ENCODE measurements around the gene RPTOR. TPM values are rescaled to one million over a fixed set of nuclear protein-coding genes. Genes with fewer than 3 reads are reported as not detected.

RPTOR gene
- total and polyA plus RNA-seq, 2 donors (not counting 3 experiments of a cell fraction or from before 2014, with no cell fraction given), result 10.7 to 41.8 TPM

DNA sequence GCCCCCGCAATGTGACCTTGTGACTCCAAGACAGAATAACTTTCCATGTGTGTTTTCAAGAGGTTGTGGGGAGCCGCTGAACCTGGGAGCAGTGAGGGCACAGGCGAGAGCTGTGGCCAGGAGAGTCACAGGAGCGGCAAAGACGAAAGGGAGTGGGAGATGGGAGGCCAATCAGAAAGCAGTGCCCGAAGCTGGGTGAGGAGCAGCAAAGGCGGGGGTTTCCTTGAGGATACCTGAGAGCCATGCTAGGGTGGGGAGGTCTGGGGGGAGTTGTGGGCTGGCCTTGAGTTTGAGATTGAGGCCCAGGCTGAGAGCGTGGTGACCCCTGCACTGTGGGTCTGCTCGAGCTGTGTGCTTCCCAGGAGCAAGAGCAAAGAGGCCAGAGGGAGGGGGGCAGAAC lies 45.1 kb upstream of the RPTOR start:
- Histone ChIP-seq H3K36me3 (ENCODE audit: control insufficient read depth in 2 of 2, extremely low read depth in 1 of 2, insufficient read depth in 2 of 2, low read length in 2 of 2) (no peaks in the 10 kb centered on the region), H3K9ac (replicated peaks; ENCODE audit: extremely low read depth, insufficient read depth, low read length) (no peak overlapping the region), H3K79me2 (ENCODE audit: control insufficient read depth, insufficient read depth, low read length) (no peaks in the 10 kb centered on the region), H3K4me1 (ENCODE audit: control insufficient read depth, extremely low read depth, insufficient read depth, low read length) (no peaks in the 10 kb centered on the region), H3K27ac (ENCODE audit: insufficient read depth, low read depth, low read length) (no peak overlapping the region), H3K9me3 (replicated peaks; ENCODE audit: control insufficient read depth, insufficient read depth, low read length) (no peaks in the 10 kb centered on the region), H3K27me3 (ENCODE audit: control insufficient read depth in 2 of 2, insufficient read depth in 2 of 2, low read length in 2 of 2) (peaks cover 0 to 5% of the 10 kb centered on the region in 2 experiments), H2AFZ (ENCODE audit: low read depth, low read length) (no peak overlapping the region), H3K4me3 (replicated peaks in 1 of 3; ENCODE audit: insufficient read depth in 1 of 3, low read depth in 1 of 3, low read length in 3 of 3) (no peak overlapping the region), H3K9me1 (replicated peaks; ENCODE audit: control insufficient read depth, extremely low read depth, insufficient read depth, low read length) (no peaks in the 10 kb centered on the region), H3K4me2 (ENCODE audit: insufficient read depth, low read length) (no peak overlapping the region), H4K20me1 (replicated peaks; ENCODE audit: control insufficient read depth, extremely low read depth, insufficient read depth, low read length) (no peaks in the 10 kb centered on the region)
- ChIA-PET CTCF (interaction anchor here (0.9 kb wide), 1 partner anchor 10 kb away, joined by 3 read pairs; no protein-coding TSS in a partner anchor), POLR2A (no interaction called here)
- dilution Hi-C loops (cut with MboI; ENCODE audit: extremely low pct_ligation_motif_present, low sequenced_read_pairs) (no loop called here), intact Hi-C loops (cut with micrococcal nuclease) (no loop called here)
- FAIRE-seq (no peak), DNase-seq (ENCODE audit: low read depth, low spot score) (no peak)
- no TSS peak for BruUV-seq (replicated peaks)
- TF ChIP-seq FOS (IDR thresholded peaks at IDR 0.05; ENCODE audit: borderline replicate concordance, insufficient read depth, low read length) (no peak), EZH2 (IDR thresholded peaks at IDR 0.05; ENCODE audit: borderline replicate concordance, low read depth, low read length, severe bottlenecking) (no peak), GATA2 (IDR thresholded peaks at IDR 0.05; ENCODE audit: insufficient read depth, insufficient read length, low read depth, low read length) (no peak), POLR2AphosphoS5 (IDR thresholded peaks at IDR 0.05; ENCODE audit: insufficient read depth, low read depth, low read length) (no peak), JUN (IDR thresholded peaks at IDR 0.05; ENCODE audit: borderline replicate concordance, insufficient read depth, insufficient read length, low read depth) (no peak), POLR2A (IDR thresholded peaks at IDR 0.05; ENCODE audit: low read depth, low read length) (no peak), MYC (IDR thresholded peaks at IDR 0.05; ENCODE audit: low read depth, low read length) (no peak)
- TF ChIP-seq, protein P1, sequence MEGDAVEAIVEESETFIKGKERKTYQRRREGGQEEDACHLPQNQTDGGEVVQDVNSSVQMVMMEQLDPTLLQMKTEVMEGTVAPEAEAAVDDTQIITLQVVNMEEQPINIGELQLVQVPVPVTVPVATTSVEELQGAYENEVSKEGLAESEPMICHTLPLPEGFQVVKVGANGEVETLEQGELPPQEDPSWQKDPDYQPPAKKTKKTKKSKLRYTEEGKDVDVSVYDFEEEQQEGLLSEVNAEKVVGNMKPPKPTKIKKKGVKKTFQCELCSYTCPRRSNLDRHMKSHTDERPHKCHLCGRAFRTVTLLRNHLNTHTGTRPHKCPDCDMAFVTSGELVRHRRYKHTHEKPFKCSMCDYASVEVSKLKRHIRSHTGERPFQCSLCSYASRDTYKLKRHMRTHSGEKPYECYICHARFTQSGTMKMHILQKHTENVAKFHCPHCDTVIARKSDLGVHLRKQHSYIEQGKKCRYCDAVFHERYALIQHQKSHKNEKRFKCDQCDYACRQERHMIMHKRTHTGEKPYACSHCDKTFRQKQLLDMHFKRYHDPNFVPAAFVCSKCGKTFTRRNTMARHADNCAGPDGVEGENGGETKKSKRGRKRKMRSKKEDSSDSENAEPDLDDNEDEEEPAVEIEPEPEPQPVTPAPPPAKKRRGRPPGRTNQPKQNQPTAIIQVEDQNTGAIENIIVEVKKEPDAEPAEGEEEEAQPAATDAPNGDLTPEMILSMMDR (IDR thresholded peaks at IDR 0.05; ENCODE audit: extremely low read depth in 1 of 2, insufficient read depth in 1 of 2, low read depth in 1 of 2, low read length in 2 of 2), result no peak
- TF ChIP-seq, protein P2, sequence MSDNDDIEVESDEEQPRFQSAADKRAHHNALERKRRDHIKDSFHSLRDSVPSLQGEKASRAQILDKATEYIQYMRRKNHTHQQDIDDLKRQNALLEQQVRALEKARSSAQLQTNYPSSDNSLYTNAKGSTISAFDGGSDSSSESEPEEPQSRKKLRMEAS (IDR thresholded peaks at IDR 0.05; ENCODE audit: insufficient read depth, insufficient read length), result no peak

Measured in endothelial cell of umbilical vein (primary cell).